GM19438 (cell line): ENCODE data around the gene ZBP1.

Experiments
- ATAC-seq: cut with Tn5 transposase; IDR thresholded peaks from one replicate; pipeline ENCODE4 v1.9.1; 2021; ENCODE audit warnings: low read depth; ENCODE audit not compliant: unreplicated experiment

ZBP1 gene

DNA sequence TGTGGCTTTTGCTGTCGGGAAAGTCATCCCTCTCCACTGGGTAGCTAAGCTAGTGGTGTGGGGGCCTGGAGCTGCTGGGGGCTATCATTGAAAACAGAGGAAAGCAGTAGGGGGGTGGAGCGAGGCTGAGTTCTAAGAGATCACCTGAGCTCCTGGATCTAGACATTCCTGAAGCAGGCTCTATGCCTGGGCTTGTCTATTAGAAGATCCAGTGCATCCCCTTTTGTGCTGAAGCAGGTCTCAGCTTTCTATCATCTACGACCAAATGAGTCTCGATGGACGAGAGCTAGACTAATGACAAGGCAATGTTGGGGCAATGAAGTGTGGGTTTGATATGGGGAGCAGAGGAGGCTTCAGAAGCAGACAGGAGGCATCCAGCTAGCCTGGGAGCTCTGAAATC lies 18.5 kb downstream of the ZBP1 start:
- no peak for ATAC-seq

GRCh38 chr20:57601211-57601570 lies 19.0 kb downstream of the ZBP1 start:
- no peak for ATAC-seq

GRCh38 chr20:57600320-57601210 lies 19.7 kb downstream of the ZBP1 start:
- no peak for ATAC-seq

DNA sequence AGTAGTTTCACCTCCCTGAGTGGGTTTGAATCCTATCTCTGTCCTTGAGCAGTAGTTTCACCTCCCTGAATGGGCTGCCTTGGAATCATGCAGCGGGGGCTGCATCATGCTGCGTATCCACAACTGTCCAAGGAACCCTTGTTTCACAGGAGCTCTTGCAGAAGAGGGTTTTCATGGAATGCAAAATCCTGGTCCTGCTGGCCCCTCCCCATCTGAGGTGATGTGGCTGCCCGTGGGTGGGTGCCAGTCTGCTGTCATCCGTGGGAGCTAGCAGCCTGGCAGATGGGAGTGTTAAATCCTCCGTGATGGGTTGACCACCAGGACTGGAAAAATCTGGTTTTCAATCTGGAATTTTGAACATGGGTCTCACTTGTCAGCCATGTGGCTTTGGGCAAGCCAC lies 21.7 kb downstream of the ZBP1 start:
- ATAC-seq: no peak

DNA sequence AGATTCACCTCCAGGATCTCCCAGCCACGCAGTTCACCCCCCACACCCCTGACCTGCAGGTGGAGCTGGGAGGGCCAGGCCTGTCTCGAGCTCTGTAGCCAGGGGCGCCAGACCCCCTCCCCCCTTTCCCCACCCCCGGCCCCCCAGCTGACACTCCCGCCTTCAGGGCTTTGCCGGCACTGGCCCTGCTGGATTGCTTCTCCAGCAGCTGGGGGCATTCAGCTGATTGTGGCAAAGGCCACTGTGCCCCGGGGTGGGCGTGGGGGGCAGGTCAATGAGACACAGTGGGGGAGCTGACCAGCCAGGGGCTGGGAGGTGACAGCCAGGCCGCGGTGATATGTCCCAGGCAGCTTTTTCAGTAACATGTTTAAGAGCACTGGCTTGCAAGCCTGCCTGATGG lies 22.2 kb downstream of the ZBP1 start:
- ATAC-seq: no peak

DNA sequence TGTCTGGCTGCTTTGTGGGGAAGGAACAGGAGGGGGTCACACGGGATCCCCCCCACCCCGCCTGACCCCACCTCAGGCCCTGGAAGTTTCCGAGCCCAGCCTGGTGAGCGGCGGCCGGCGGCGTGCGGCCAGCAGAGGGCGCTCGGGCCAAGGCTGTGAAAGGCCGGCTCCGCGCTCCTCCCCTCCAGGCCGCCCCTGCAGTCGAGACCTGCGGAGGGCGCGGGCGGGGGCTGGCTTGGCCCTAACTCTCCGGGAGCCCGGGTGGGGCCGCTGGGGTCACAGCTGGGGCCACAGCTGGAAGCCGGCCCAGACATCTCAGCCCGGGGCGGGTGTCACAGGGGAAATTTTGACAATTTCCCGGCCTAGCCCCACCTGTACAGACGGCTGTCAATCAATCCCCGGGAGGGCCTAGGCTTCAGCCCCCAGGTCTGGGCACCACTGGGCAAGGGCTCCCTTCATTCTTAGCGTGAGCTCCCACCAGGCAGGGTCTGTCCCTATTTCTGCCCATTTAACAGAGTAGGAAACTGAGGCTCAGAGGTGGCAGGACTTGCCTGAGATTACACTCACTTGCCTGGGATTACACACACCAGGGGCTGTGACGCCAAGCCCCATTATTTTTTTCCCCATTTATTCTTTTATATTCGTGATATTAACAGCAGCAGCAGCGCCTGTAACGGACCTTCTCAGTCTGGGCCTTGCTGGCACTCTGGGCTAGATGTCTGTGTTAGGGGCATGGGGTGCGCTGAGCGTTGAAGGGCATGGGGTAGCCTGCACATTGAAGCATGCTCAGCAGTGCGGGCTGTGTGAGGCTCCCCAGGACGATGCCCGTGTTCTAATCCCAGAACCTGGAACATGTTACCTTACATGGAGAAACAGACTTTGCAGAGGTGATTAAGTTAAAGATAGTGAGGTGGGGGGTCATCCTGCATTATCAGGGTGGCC lies 23.0 kb downstream of the ZBP1 start:
- no peak for ATAC-seq

GRCh38 chr20:57596358-57596757 lies 23.9 kb downstream of the ZBP1 start:
- no peak for ATAC-seq

GRCh38 chr20:57595041-57596030 lies 24.9 kb downstream of the ZBP1 start:
- ATAC-seq: no peak

GRCh38 chr20:57594092-57594951 lies 25.9 kb downstream of the ZBP1 start:
- ATAC-seq: no peak

GRCh38 chr20:57593134-57593886 lies 26.9 kb downstream of the ZBP1 start:
- ATAC-seq: no peak

GRCh38 chr20:57592263-57593092 lies 27.7 kb downstream of the ZBP1 start:
- ATAC-seq: no peak

DNA sequence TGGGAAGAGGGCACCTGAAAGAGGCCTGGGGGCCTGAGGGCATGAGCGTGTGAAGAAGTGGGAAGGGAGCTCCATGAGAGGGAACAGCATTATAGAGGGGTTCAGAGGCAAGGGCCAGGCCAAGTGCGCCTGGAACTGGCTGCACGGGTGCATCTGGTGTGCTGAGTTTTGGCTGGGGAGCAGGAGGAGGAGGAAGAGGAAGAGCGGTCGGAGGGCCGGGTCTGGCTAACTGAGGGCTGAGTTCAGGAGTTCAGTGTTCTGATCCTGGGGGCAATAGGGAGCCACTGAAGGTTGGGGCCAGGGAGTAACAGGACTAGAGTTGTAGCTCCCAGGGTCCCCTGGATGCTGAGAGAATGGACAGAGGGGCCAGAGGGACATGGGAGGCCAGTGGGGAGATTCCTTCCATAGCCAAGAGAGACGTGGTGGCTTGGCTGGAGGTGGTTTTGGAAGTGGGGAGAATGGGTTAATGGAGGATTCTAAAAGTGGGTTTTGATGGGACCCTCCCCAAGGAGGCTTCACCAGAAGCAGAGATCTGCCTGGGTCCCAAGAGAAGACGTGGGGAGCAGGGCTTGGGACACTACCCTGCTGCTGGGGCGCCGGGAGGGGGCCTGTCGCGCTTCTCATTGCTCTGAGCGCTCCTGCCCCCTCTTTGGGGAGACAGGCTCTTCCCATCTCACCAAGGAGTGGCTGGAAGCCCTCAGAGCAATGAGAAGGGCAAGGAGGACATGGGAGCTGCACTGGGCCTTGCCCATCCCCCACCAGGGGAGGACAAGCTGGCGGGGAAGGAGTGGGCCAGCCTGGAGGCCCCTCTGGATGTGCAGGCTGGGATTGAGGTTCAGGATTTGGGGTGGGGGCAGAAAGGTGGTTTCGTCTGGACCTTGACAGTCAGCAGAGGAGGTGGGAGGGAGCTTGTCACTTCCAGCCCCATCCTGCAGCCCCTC lies 28.7 kb downstream of the ZBP1 start:
- no peak for ATAC-seq

GRCh38 chr20:57590485-57591288 lies 29.5 kb downstream of the ZBP1 start:
- no peak for ATAC-seq

DNA sequence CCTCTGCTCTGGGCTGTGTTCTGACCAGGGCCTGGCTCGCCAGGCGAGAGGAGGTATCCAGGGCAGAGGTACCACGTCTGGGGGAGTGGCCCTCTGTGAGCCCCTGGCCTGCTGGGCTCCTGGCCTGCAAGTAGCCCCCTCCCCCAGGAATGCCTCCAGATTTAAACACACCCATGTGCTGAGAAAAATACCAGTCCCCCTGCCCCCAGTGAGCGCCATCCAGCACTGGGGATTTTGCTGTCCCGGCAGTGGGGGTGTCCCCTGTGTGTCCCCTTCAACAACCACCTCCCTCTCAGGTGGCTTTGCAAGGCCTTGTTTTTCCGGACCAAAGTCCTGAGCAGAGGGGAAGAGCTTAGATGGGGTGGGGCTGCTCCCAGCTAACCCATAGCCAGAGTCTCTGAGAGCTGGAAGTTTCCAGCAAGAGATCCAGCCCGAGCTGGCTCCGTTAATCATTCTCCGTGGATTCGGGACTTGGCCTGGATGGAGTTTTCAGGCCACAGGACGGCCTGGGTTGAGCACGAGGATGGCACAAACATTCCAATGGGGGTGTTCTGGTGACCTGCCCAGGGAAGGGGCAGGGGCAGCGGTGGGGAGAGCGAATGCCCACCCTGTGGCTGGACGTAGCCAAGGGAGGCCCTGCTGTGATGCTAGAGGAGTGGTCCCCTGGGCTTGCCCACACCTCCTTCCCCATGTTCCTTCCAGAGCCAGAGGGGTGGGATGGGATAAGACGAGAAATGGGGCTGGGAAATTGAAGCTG lies 30.3 kb downstream of the ZBP1 start:
- ATAC-seq: no peak

- ATAC-seq: no peak
Measured at GRCh38 chr20:57589123-57589727, 31.0 kb downstream of the ZBP1 start.
